Psoas muscle (tissue), 8 donors: Measurements from ENCODE around the gene TARBP1. TPM values are rescaled to one million over a fixed set of nuclear protein-coding genes. Genes with fewer than 3 reads are reported as not detected.

Experiments
- ATAC-seq, 4 donors: fragments of 200-7000 bp; cut with Tn5 transposase; one replicate each; pipeline ENCODE4 v1.9.1; 2020; ENCODE audit warnings: moderate library complexity in 3 of 4, mild to moderate bottlenecking in 2 of 4
- DNase-seq, 2 donors: peaks; one replicate each; pipeline ENCODE4 v3.0.0-alpha.2; 2020
- H3K27ac ChIP-seq: fragments of 200-600 bp; one replicate; pipeline ENCODE4 v1.8.0; 2022
- H3K27me3 ChIP-seq, 3 donors: fragments of 200-600 bp in 1 of 3; one replicate each; pipeline versions ENCODE4 v1.6.1 to v1.8.0; 2013 to 2022; ENCODE audit warnings: low read length in 2 of 3, mild to moderate bottlenecking in 2 of 3, moderate library complexity in 1 of 3; ENCODE audit not compliant: insufficient read depth in 3 of 3
- H3K36me3 ChIP-seq, 2 donors: fragments of 200-600 bp in 1 of 2; one replicate each; pipeline versions ENCODE4 v1.6.1 to v1.8.0; 2013 to 2022; ENCODE audit warnings: low read depth in 1 of 2, mild to moderate bottlenecking in 1 of 2, moderate library complexity in 1 of 2; ENCODE audit not compliant: insufficient read depth in 1 of 2
- H3K4me1 ChIP-seq: fragments of 200-600 bp; one replicate; pipeline ENCODE4 v1.8.0; 2022
- H3K4me3 ChIP-seq: fragments of 200-600 bp; one replicate; pipeline ENCODE4 v1.8.0; 2022; ENCODE audit warnings: mild to moderate bottlenecking
- H3K9me3 ChIP-seq: fragments of 200-600 bp; one replicate; pipeline ENCODE4 v1.8.0; 2022
- WGBS, 3 donors: extraction: QIAGEN DNeasy Blood & Tissue Kit; methylation state at CpG; one replicate each; pipeline versions ENCODE4 v1.1.6 to v1.1.7; 2013; 5-methylcytosine and 5-hydroxymethylcytosine counted together
- intact Hi-C, 2 donors: fragments of 100-400 bp; cut with DNase I; formaldehyde crosslinking; loops; one replicate each; pipeline versions ENCODE4 v1.11.0 to v1.14.2; 2022
- polyA plus RNA-seq, 3 donors: library from polyadenylated mRNA; stranded (reverse); fragments of 200-250 nt; gene quantifications; one replicate each; pipeline ENCODE4 v1.2.3, GENCODE V29; 2013
- total RNA-seq, 4 donors: library from RNA; stranded (reverse); fragmentation: NEBNext Ultra II Directional in 2 of 4; extraction: Animal tissue kit (Norgen Biotek cat#: 25700) in 2 of 4; gene quantifications; one replicate each; pipeline versions ENCODE4 v1.2.1 to v1.2.4, GENCODE V29; 2021 to 2023
- TF ChIP-seq, protein P1 (sequence below): fragments of 200-600 bp; IDR thresholded peaks from one replicate; pipeline ENCODE4 v1.8.0; 2022; ENCODE audit warnings: antibody characterized with exemption
- donor health status: healthy with polysubstance abuse.
- donor health status: DM: no; HTN: no; CAD: no; lungs with moderate emphysema.
- donor health status: Bipolar disorder and iron deficiency.
- donor health status: healthy.
- donor health status: DM: yes; HTN: yes; CAD: no.
- donor health status: DM: no; HTN: no; CAD: no.
- donor health status: DM: no; HTN: no; CAD: no.
- donor health status: DM: yes; HTN: yes; CAD: no.

The TARBP1 gene
- total and polyA plus RNA-seq, 7 donors = 5.8 to 10.5 (median 8.5) TPM

DNA sequence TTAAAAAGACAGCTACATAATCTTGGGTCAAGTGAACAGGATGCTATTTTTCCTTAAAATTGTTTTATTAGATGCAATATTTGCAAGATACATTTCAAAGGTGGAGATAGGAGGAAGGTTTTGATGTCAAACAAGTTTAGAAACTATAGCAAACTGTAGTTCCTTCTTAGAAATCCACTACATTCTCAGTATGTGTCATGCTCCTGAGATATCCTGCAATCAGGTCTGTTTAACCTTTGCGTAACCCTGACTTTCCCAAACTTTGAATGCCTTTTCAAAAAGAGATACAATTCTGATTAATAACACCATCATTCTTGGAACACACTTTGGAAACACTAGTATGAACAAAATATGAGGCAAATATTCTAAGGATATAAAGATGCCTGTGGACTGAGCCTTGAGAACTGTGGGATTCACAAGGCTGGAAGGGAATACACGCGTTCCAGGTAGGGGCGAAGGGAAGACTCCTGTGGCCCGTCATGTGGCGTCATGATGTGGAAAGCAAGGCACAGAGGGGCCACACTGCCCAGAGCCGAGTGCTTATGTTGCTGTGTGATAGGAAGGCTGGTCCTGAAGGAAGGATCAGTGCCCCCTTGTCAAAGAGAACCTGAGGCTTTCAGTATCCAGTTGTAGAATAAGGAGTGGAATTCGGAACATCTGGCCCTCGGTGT is 19.6 kb upstream of the TARBP1 start:
- intact Hi-C loops = loop anchor here (1.0 to 10.0 kb wide), 11 partner anchors 35 to 585 kb away; partner anchors contain the start of gene IRF2BP2 (in 1 of the 2)
- Histone ChIP-seq H3K4me1 (peaks cover 53% of the 10 kb centered on the region), H3K4me3 (no peak overlapping the region), H3K27ac (peak overlapping the region; percentile 95), H3K9me3 (no peaks in the 10 kb centered on the region), H3K27me3 (no peaks in the 10 kb centered on the region), H3K36me3 (no peaks in the 10 kb centered on the region)
- WGBS, 3 donors = 47 to 58% (median 54%) methylated on average over 9 of the region's 9 CpGs
- DNase-seq (no peak), ATAC-seq (peak; percentile 3 to 10 (median 4))
- TF ChIP-seq, protein P1, sequence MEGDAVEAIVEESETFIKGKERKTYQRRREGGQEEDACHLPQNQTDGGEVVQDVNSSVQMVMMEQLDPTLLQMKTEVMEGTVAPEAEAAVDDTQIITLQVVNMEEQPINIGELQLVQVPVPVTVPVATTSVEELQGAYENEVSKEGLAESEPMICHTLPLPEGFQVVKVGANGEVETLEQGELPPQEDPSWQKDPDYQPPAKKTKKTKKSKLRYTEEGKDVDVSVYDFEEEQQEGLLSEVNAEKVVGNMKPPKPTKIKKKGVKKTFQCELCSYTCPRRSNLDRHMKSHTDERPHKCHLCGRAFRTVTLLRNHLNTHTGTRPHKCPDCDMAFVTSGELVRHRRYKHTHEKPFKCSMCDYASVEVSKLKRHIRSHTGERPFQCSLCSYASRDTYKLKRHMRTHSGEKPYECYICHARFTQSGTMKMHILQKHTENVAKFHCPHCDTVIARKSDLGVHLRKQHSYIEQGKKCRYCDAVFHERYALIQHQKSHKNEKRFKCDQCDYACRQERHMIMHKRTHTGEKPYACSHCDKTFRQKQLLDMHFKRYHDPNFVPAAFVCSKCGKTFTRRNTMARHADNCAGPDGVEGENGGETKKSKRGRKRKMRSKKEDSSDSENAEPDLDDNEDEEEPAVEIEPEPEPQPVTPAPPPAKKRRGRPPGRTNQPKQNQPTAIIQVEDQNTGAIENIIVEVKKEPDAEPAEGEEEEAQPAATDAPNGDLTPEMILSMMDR = no peak

DNA sequence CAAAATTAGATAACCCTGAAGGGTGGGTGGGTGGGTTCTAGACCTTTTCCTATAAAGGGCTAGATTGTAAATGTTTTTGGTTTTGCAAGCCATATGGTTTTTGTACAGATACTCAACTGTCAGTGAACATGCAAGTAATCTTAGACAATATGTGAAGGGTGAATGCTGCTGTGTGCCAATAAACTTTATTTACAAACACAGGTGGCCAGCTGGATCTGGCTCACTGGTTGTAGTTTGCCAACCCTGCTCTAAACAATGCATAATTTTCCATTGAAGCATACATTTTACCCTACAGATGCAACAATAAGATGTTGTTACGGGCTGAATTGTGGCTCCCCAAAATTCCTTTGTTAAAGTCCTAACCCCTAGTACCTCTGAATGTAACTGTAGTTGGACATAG is 18.6 kb upstream of the TARBP1 start:
- Histone ChIP-seq H3K27ac (peak overlapping the region; percentile 95), H3K36me3 (no peaks in the 10 kb centered on the region), H3K4me1 (peaks cover 53% of the 10 kb centered on the region), H3K9me3 (no peaks in the 10 kb centered on the region), H3K4me3 (no peak overlapping the region), H3K27me3 (no peaks in the 10 kb centered on the region)
- DNase-seq (no peak), ATAC-seq (no peak)
- TF ChIP-seq, protein P1 = no peak
- 60 to 77% (median 72%) methylated on average over 1 of the region's 1 CpG for WGBS, 3 donors
- intact Hi-C loops = loop anchor here (5.0 to 10.0 kb wide), 6 partner anchors 95 to 497 kb away; no protein-coding TSS in a partner anchor

DNA sequence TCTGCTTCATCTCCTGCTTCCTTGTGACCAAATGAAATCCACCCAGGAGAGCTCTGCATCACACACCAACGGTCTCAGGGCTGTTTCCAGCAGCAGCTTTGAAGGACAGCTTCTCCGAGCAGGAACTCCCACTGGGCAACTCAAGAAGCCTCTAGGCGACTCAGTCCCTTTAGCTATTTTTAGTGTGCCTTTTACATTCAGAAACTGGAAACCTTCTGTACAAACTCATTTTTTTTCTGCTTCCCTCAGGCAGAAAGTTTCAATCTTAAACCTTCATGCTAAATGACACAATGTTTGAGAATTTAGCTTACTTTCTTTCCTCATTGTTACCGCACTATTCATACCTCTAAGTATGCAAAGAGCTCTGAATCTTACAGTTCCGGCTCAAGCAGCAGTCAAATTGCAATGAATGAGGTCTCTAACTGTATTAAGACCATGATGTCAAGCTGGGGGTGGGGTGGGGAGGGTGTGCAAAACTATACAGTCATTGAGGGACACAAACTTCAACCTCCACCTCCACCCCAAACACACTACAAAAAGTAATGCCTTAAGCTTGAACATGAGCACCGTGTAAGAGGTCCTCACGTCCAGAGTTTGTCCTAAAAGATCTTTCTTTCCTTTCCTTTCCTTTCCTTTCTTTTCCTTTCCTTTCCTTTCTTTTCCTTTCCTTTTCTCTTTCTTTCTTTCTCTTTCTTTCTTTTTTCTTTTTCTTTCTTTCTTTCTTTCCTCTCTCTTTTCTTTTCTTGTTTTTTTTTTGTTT is 16.4 kb upstream of the TARBP1 start:
- intact Hi-C loops = loop anchor here (5.0 to 10.0 kb wide), 6 partner anchors 97 to 499 kb away; no protein-coding TSS in a partner anchor
- Histone ChIP-seq H3K9me3 (no peaks in the 10 kb centered on the region), H3K36me3 (no peaks in the 10 kb centered on the region), H3K4me3 (peak overlapping the region; percentile 43), H3K27ac (peak overlapping the region; percentile 80), H3K27me3 (no peaks in the 10 kb centered on the region), H3K4me1 (peaks cover 38% of the 10 kb centered on the region)
- ATAC-seq (peak in 3 of 4 donors; percentile 42 to 67 (median 64)), DNase-seq (no peak)
- TF ChIP-seq, protein P1 = no peak
- WGBS, 3 donors = 26 to 40% (median 33%) methylated on average over 7 of the region's 7 CpGs

DNA sequence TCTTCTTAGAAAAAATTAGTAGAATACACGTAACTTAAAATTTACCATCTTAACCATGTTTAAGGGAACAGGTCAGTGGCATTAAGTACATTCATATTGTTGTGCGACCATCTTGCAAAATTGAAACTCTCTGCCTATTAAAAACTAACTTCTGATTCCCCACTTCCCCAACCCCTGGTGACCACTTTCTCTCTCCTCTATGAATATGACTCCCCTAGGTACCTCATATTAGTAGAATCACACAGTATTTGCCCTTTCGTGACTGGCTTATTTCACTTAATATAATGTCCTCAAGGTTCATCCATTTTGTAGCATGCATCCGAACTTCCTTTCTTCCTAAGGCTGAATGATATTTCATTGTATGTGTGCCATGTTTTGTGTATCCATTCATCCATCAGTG is 15.1 kb upstream of the TARBP1 start:
- DNase-seq (no peak), ATAC-seq (no peak)
- TF ChIP-seq, protein P1 = no peak
- WGBS, 3 donors = 95 to 97% (median 97%) methylated on average over 4 of the region's 4 CpGs
- Histone ChIP-seq H3K9me3 (no peaks in the 10 kb centered on the region), H3K27me3 (no peaks in the 10 kb centered on the region), H3K27ac (no peak overlapping the region), H3K4me1 (peaks cover 24% of the 10 kb centered on the region), H3K36me3 (no peaks in the 10 kb centered on the region), H3K4me3 (no peak overlapping the region)
- intact Hi-C loops = loop anchor here (5.0 to 10.0 kb wide), 3 partner anchors 481 to 598 kb away; no protein-coding TSS in a partner anchor
